HG03558 (cell line): ENCODE measurements around the gene RHEX.
"Not testable (repeated sequence)": the region's sequence is repeated elsewhere in the genome, so short reads cannot be mapped to it uniquely, and the experiment has no call there.

Source experiments
- ATAC-seq: cut with Tn5 transposase; IDR thresholded peaks from one replicate; pipeline ENCODE4 v1.9.1; 2021; ENCODE audit warnings: moderate number of reproducible peaks; ENCODE audit not compliant: unreplicated experiment; ENCODE audit errors: extremely low read depth

RHEX gene

DNA sequence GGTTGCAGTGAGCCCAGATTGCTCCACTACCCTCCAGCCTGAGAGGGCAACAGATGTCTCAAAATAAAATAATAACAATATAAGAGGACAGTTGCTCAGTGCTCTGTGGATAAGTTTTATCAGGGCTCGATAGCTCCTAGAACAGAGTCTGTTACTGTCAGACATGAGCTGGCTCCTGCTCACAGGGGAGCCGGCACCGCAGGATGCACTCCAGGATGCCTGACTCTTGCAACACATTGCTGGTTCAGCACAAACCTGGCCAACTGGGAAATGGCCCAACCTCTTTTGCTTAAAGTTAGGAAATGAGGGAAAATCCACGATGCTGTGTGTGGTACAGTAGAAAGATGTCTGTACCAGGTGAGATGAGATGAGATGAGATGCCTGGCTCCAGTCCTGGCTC is 23.5 kb upstream of the RHEX start:
- no peak for ATAC-seq

- ATAC-seq: no peak
Measured at GRCh38 chr1:206030191-206030590, 22.8 kb upstream of the RHEX start.

DNA sequence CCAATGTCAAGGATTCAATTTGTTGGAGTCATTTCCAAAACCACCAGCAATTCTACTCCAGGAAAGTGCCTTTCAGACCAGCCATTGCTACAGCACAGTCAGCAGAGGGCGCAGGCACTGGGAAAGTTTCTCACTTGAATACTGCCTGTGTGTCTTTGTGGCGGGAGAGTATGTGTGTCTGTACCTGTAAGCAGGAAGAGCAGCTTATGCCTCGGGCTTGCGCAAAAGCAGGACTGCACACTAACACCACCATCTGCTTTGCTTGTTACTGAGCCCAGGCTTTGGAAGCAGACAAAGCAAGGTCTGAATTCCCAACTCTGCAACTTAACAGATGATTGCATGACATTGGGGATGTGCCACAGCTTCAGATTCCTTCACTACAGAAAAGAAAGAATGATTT is 22.3 kb upstream of the RHEX start:
- ATAC-seq: peak; percentile 64

GRCh38 chr1:206032380-206033140 is 20.4 kb upstream of the RHEX start:
- no peak for ATAC-seq

GRCh38 chr1:206035027-206035426 is 17.9 kb upstream of the RHEX start:
- ATAC-seq: no peak

DNA sequence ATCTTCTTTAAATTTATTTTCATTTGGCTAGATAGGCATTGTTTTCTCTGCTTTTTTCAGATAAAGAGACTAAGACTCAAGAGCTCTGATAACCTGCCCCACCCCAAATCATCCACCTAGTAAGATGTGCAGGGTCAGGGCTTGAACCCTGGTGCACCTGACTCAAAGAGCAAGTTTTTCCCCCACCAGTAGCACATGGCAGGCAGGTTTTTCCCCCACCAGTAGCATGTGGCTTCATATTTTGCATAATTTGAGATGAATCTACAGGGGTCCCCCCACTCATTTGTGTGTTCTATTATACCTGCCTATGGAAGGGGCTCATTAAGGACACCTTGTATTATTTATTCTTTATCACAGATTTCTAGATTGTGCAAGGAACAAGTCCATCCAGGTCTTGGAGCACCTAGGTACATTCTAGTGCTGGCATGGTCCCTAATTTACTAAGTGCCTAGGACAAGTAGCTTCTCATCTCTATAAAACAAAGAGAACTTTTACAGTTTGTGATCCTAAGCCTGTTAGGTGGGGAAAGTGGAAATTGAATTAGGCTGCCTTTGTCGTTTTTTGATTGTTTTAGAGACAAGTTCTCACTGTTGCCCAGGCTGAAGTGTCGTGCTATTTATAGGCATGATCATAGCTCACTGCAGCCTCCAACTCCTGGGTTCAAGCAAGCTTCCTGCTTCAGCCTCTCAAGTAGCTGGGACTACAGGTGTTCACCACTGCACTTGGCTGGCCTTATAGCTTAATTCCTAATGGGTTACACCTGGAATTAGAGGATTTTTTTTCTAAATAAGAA is 16.1 kb upstream of the RHEX start:
- ATAC-seq: no peak

- ATAC-seq: no peak
Measured at GRCh38 chr1:206037581-206037980, 15.4 kb upstream of the RHEX start.

DNA sequence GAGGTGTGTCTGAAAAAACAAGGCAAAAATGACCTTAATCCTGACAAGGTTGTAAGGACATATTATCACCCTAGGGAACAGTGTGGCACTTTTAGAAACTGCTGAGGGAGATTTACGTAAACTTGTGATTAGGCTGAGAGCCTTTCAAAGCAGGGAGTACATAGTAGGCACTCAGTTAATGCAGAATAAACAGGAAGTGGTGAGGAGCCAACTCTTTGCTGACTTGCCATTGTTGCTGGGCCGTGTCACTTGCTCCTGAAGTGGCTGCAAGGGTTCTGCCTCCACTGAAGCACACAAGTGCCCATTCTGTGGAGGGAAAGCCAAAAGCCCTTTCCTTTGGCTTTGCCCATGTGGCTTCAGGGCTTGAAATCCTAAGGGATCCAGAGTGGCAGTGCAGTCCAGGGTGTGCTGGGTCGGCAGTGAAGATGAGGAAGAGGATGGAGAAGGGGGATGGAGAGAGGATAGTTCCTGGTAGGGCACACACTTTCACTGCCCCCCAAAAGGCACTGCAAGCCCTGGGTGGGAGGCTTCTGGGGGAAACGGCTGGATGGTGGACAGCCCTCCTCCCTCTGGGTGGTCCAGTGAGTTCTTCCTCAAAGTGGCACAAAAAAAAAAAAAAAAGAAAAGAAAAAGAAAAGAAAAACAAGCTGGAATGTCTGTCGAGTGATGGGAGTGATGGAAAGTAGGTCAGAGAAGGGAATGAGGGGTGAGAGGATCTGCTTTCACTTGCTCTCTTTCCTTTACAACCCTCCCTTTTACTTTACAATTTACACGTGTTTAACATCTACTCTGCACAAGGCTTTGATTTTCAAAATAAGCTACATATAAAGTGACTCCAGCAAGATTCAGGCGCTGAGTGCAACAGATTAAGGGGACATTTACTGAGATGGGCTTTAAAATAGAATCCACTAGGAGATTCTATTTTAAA is 13.7 kb upstream of the RHEX start:
- no peak for ATAC-seq

GRCh38 chr1:206040328-206040727 is 12.6 kb upstream of the RHEX start:
- no peak for ATAC-seq

- ATAC-seq: no peak
Measured at GRCh38 chr1:206041640-206042039, 11.3 kb upstream of the RHEX start.

DNA sequence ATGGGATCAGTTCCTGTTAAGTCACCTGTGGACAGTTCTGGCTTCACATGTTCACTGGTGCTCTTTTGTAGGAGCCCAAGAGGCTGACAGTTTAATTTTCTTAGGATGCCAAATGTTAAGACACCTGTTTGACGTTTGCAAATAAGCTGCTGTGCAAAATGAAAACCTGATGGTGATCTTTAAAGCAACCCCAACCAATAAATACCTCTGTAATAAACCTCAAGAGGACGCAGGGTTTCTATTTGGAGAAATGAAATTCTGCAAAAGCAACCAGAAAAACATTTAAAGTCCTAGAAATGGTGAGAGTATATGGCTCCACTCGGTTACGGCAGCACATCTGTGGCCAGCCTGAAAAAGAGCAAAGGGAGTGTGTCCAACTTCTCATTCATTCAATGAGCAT is 5.7 kb upstream of the RHEX start:
- no peak for ATAC-seq

GRCh38 chr1:206048582-206048981 is 4.4 kb upstream of the RHEX start:
- ATAC-seq: no peak

- peak; percentile 32 for ATAC-seq
Measured at GRCh38 chr1:206049293-206049692, 3.7 kb upstream of the RHEX start.

DNA sequence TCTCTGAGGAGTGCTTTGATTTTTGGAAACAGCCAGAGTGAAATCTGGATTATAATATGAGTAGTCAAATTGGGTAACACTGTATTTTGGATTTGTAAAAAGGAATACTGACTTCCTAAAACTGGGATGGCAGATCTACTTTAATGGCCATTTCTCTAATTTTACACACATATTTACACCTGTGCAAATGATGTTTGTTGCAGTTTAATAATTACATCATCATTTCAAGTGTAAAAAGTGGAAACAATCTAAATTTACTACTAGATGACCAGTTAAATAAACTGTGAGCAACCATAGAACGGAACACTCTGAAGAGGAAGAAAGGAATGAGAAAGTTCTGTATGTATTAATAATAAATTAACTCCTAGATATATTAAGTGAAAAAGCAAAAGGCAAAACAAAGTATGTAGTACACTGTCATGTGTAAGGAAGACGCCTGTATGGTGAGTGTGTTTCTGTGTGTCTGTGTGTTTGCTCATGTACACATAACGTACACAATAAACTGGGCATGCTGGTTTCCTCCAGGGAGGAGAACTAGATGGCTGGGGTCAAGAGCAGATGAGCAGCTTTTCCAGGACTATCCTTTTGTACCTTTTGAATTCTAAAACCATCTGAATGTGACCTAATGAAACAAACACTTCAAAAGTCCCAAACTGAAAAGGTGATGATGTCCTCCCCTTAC is 2.9 kb upstream of the RHEX start:
- no peak for ATAC-seq

DNA sequence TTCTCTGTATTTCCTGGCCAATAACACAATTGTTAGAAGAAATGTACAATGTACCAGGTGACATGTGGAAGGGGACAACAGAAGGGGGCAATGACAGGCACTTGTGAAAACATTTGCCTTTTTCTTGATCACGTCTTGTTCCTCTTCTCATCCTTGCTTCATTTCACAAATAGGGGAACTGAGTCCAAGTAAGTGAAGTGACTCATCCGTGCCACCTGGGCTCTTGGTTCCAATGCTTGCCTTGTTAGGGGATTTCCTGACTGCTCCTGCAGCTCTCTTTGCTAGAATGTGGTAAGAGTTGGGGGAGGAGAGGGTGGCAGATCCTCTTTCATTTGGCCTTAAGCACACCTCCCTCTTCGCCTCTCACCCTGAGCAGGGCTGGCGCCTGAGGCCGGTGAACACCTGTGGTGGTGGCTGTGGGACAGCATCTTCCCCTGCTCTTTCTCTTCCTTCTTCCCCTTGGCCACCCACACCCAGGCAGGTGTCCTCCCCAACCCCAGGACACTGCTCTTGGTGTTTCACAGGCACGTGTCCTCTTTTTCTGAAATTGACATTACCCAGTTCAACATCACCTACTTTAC is 2.2 kb upstream of the RHEX start:
- peak; percentile 61 for ATAC-seq

DNA sequence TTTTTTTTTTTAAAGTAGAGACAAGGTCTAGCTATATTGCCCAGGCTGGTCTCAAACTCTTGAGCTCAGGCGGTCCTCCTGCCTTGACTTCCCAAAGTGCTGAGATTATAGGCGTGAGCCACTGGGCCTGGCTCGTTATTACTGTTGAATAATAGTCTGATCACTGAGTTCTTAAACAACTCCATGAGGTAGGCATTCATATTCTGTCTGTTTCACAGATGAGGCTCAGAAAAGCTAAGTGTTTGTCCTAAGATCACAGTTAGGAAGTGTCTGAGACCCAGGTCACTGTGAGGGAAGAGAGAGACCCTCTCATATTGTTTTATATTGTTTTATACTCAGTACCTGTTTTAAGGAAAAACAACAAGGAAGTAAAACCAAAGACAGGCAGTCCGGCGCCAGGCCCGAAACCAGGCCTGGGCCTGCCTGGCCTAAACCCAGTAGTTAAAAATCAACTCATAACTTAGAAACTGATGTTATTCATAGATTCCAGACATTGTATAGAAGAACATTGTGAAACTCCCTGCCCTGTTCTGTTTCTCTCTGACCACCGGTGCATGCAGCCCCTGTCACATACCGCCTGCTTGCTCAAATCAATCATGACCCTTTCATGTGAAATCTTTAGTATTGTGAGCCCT is 625 bp upstream of the RHEX start:
- ATAC-seq: not testable (repeated sequence)

GRCh38 chr1:206053616-206054015 is 643 bp downstream of the RHEX start:
- ATAC-seq: not testable (repeated sequence)

GRCh38 chr1:206055069-206055625 is 2.2 kb downstream of the RHEX start:
- ATAC-seq: not testable (repeated sequence)
